ACHN (cell line): ENCODE results near the gene TFCP2L1.

Source experiments
- DNase-seq: peaks from one replicate; pipeline ENCODE4 v3.0.0-alpha.2; 2015
- in situ Hi-C: cut with HindIII; loops from 2 replicates; pipeline ENCODE4 v1.10.0; 2017; ENCODE audit warnings: low sequenced_read_pairs, low pct_ligation_motif_present, low pct_unique_long_range_greater_than_20kb

Gene TFCP2L1

DNA sequence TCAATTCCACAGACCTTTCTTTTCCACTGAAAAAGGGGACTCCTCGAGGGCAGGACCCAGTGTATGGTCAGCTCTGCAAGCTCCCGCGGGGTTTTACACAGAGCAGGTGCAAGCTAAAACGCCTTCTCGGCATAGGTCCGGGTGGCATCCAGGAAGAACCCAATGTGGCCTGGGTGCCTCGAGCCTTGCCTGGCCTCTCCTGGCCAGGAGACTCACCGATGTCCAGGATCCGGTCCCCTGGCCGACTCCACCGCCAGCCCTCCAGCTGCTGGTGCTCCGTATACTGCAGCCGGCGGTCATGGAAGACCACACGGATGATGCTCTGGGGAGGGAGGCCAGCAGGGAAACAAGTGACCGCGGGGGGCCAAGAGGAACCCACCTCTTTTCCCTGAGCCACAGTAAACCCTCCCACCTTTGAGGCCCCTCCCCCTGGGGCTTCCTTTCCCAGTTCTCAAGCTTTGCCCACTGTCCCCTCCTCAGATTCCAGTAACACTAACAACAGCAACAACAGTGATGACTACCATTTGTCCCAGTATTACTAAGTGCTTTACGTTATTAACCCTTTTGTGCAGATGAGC lies 36.1 kb downstream of the TFCP2L1 start:
- DNase-seq: no peak
- in situ Hi-C loops: no loop called here

DNA sequence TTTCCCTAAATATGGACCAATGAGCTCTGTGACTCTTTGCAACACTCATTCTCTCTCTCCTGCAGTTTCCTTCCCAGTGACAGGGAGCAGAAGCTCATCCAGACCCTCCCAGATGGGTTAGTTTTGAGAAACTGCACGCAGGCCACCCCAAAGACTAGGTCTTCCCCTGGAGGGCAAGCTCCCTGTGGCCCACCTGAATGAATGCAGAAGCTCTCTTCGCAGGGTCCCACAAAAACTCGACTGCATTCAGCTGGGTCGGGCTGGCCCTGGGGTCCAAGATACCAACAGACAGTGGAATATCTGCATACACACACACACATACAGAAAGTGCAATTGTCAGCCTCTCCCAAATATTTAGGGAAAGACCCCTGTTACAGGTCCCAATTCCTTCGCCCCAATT lies 37.0 kb downstream of the TFCP2L1 start:
- no peak for DNase-seq
- in situ Hi-C loops: no loop called here

DNA sequence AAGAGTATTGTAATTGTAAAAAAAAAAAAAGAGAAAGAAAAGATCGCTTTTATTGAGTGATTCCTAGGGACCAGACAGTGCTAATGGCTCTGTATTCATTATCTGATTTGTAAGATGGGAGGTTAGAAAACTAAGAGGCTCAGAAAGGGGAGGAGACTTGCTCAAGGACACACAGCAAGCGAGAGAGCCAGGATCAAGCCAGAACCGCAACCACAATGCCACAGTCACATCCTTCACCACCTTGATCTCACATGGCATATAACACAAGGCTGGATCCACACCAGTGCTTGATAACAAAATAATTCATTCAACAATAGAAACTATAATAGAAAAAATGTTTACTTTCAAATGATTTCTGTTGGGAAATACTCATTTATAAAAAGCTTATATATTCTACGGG lies 37.5 kb downstream of the TFCP2L1 start:
- in situ Hi-C loops: no loop called here
- DNase-seq: no peak

DNA sequence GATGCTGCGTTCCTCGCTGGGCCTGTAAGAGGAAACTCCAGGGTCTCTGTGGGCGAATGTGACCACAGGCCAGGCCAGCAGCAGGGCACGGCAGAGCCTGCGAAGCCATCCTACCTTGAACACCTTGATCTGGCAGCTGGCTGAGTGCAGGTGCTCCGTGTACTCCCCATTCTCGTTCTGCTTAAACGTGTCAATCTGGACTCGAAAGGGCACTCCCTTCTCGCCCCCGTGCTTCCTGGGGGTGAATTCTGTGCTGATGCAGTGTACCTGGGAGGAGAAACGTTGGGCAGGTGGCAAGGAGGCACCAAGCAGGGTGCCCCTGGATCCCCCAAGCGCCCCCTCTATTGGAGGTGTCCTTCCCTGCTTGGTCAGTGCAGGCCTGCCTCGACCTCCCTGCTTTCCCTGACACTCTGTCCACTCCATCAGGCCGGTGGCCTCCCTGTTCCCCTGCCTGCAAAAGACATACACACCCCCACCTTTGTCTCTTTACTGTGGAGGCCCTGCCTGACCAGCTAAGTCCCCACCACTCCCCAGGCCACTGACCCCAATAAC lies 38.2 kb downstream of the TFCP2L1 start:
- DNase-seq: no peak
- in situ Hi-C loops: no loop called here

DNA sequence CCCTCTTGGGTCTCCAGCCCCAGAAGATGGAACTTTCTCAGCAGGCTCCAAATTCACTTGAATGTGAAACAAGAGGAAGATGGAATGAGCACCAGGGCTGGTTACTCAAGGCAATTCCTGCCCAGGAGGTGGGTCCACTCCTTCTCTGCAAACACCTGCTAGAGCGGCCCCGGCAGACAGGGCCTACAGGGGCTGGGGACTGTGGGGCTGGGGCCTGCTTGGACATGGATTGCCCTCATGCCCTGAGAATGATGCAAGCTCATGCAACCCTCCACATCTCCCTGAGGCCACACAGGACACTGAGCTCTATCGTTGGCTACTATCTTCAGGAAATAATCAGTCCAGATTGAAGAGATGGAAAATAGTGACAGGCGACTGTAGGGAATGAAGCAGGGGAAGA lies 39.1 kb downstream of the TFCP2L1 start:
- in situ Hi-C loops: no loop called here

DNA sequence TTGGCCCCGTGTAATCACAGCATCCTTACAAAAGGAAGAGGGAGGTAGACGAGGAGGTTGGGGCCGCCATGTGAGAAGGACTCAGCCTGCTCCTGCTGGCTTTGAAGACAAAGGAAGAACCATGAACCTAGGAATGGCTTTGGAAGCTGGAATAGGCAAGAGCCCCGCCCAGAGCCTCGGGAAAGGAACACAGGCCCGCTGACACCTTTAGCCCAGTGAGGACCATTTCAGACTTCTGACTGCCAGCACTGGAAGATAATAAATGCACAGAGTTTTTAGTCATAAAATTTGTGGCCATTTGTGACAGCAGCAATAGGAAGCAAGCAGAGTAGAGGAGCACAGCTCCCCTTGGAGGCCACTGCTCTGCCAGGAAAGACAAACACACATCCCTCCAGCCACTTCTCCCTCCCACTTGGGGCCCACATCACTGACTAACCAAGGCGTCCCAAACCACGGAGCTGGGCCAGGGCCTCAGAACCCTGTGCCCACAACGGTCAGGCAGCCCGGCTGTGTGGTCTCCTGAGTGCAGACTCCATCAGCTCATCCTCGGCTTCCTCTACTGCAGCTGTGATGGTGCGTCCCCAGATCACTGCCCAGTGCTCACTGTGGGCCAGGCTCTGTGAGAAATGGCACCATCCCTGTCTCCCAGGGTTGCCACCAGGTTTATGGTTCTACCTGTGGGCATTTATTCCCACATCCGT lies 39.7 kb downstream of the TFCP2L1 start:
- no peak for DNase-seq
- in situ Hi-C loops: no loop called here

More for the DNA sequence above, 39.1 kb downstream of the TFCP2L1 start:
- no peak for DNase-seq

DNA sequence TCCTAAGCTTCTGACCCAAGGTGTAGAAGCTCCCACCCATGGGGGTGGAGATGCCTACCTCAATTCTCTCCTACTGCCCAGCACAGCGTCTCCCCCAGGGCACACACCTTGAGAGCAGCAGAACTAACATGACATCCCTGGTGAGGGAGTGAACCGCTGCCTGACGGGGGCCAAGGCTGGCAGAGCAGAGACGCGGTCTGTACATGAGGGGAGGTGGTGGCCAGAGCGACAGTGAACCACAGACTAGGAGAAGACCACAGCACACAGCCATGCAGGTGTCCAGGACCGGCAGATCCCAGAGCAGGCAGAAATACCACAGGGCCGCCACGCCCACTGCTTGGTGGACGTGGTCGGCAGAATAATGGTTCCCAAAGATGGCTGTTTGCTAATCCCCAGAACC lies 40.4 kb downstream of the TFCP2L1 start:
- no peak for DNase-seq
- in situ Hi-C loops: no loop called here

DNA sequence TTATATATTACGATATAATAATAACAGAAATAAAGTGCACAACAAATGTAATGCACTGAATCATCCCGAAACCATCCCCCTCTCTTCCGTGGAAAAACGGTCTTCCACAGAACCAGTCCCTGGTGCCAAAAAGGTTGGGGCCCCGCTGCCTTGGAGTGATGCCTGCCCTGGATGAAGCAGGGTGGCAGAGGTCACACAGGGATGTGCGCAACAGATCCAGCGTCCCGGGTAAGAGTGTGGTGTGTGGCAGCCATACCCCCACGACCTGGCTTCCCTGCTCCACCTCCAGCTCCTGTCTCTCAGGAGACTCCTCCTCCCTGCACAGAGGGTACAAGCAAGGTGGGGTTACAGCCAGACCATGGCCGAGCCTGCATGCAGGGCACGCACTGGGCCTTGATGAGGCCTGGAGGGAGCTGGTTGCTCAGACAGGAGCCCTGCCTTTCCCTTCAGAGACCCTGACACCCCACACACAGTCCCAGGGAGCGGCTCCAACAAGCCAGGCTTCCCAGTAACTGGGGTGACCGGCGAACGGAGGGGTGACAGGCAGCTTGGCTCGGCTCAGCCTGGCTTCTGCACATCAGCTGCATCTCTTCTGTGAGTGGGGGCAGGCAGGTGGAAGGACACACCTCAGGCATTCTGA lies 41.1 kb downstream of the TFCP2L1 start:
- DNase-seq: no peak
- in situ Hi-C loops: no loop called here

DNA sequence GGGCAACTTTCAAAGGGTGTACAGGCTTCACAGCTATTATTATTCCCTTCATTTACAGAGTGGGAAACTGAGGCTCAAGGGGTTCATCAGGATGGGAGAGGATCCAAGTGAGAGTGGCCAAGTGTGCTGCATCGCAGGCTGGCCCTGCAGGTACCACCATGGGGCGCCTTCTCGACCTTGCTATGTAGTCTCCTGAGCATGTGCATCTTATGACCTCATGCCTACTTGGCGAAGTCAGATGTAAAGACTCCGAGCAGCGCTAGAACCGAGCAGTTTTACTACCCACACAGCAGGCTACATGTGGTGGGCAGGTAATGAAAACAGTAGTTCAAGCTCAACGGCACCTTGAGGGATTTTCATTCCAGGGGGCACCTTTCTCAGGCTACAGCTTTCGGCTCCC lies 42.0 kb downstream of the TFCP2L1 start:
- in situ Hi-C loops: no loop called here
- DNase-seq: no peak

DNA sequence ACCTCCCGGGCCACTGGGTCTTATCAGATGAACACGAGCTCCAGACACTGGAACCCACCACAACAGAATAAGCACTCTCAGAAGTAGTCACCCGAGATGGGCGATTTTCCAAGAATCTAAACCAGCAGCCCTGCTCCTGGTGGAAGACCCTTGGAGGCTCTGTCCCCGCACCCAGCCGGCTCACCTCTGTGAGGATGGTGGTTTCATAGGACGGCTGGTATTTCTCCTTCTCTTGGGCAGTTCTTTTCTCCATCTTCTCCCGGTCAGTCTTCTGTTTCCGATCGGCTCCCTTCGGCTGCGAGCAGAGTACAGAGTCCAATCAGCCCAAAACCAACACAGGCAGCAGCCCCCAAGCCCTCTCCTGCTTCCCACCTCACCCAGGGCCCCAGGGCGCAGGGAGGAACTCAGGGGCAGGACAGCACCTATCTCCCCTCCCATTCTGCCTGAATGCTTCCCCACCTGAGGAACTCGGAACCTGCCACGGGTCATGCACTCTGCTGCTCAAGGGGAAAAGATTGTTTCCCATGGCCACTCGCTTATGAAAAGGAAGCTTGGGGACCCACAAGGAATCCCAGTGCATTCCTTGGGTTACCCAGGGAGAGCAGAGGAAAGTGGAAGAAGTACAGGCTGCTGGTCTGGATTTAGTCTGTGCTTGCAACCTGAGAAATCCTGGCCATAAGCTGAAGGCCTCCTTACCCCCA lies 42.7 kb downstream of the TFCP2L1 start:
- DNase-seq: no peak

DNA sequence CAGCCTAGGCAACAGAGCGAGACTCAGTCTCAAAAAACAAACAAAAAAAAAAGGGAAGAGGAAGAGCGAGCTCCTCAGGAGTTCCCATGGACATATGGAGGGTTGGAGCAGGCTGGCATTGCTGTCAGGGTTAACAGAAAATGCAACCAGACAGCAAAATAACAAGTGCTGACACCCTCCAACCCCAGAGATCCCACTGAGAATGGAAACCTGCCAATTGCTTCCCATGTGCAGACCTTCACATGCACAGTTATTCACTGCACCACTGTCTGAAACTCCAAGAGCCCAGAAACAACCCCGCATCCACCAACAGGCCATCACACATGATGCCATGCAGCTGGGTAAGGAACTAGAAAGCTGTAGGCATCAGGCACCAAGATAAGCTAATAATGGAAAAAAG lies 43.5 kb downstream of the TFCP2L1 start:
- in situ Hi-C loops: no loop called here
- no peak for DNase-seq

More for the DNA sequence above, 42.7 kb downstream of the TFCP2L1 start:
- in situ Hi-C loops: no loop called here

DNA sequence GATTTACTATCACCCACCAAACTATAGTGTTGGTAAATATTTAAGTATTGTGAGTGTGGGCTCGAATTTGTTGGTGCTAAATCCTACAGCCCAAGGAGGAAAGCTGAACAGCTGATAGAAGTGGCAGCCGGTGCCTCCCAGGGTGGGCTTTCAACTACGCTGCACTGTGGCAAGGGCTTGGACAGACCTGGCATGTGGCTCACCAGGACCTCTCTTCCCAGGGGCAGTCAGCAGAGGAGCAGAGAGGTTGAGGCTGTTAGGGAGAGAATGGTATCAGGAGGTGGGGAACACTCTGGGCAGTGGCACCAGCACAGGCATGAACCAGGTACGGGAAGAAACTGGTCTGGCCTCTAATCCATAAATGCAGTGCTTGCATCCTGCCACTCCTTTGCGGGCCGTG lies 44.6 kb downstream of the TFCP2L1 start:
- DNase-seq: no peak
- in situ Hi-C loops: no loop called here

DNA sequence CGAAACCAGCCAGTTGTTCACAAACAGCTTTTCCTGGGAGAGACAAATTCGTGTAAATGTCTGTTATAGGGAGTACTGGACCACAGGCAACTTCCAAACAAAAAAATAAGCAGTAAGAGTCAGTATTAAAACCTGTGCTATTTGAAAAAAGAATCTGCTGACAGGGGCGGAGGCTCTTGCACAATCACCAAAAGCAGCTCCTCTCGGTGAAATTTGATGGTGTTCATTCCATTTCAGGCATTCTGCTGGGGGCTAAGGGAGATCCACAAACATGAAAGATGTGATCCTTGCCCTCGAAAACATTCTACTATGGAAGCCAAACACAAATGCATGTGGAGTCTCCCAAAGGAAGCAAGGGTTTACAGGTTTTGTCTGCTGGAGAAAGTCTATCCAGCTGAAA lies 45.0 kb downstream of the TFCP2L1 start:
- DNase-seq: no peak
- in situ Hi-C loops: no loop called here

DNA sequence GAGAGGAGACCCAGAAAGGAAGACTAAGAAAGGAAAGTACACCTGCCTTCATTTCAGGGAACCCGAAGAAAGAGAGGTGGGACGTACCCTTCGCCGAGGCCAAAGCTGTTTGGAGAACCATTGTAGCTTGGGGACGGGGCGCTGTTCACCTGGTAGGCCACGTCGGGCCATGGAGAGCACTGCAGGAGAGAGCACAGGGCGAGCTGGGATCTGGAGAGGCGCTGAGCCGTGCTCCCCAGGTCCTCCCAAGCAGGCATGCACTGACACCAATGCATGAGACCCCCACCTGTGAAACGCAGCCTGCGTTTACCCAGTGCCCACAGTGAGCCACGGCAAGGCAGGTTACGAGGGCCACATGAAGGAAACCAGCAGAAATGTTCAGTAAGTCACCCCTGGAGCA lies 45.5 kb downstream of the TFCP2L1 start:
- DNase-seq: no peak
- in situ Hi-C loops: no loop called here

DNA sequence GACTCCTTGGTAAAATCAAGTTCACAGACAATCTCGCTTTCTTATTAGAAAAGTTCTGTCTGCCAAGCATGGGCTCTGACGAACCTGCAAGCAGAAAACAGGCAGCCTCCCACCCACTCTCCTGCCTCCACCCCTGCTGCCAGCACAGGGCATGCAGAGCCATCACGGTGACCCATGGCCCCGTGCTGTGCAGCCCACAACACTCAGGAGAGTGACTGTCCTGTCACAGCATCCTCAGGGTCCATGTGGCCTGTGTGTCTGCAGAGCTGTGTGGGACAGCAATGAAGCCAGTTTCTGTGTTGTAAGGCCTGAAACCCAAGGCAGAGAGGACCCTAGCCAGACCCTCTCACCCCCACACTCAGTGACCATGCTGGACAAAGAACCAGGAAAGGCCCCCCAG lies 46.2 kb downstream of the TFCP2L1 start:
- no peak for DNase-seq
- in situ Hi-C loops: no loop called here

DNA sequence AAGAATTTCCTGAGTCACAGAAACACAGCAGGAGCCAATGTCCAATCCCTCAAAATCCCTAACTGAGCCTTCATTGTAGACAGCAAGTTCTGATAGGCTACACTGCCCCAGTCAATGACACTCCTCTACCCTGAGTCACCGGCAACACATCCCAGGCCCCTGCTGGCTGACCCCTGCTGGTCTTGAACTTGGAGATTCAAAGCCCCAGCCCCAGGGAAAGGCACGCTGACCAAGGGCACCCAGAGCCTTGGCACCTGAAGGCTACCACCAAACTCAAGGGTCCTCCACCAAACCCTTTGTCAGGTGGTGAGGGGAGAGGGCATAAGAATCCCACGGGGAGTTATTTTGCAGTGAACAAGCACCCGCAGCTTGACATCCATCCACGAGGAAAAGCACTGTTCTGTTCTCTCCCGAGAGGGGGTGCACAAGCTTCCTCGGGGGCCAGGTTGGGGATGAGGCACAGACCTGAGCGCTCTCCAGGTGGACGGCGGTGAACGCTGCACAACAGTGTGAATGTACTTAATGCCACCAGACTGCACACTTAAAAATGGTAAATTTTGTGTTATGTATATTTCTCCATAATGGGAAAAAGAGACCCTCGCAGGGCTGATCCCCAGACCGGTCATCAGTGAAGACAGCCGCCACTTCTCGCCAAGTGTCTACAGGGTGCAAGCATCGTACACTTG lies 46.9 kb downstream of the TFCP2L1 start:
- peak; percentile 84 for DNase-seq
- in situ Hi-C loops: no loop called here

DNA sequence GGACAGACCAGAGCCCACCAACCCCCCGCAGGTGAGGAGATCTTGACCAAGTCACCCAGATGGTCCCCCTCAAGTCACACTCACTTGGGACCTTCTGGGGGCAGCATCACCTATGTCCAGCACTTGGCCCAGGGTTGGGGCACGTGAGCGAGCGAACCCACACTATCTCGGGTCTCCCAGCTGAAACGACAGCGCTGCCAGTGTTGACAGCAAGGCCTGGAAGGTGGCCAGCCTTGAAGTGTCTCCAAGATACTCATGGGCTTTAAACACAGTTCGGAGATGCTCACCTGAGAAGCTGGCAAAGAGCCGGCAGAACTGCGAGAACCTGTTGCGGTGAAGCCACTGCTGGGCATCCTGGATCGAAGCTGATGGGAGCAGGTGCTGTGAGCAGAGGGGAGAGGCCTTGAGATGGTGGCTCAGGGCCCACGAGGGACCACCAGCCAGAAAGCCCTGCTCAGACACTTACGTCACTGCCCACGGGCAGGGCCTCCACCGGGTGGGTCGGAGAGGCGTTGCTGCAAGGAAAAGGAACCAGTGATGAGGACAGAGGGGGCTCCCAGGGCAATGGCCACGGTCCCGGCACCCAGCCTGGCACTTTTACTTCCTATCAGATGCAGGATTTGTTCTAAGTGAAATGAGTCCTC lies 47.5 kb downstream of the TFCP2L1 start:
- no peak for DNase-seq
- in situ Hi-C loops: no loop called here

DNA sequence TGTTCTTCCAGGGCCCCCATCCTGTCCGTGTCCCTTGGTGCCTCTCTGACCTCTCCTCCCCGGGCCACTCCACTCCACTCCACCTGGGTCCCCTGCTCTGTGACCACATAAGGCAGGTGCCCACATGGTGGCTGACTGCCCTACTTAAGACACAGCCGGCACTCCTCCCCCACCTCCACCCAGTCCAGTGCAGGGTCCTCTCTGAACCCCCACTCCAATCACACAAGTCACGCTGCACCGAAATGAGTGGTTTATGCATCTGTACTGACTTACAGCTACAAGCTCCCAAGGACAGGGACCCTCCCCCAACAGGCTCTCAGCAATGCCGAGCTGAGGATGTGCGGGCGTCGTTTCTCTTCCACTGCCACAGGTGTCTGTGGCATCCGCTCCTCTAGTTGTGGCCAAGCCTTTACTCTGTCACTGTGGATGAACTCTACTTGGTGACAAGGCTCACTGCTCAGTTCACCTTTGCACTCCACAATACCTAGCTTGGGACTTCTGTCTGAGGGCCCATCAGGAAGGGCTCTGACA lies 48.3 kb downstream of the TFCP2L1 start:
- no peak for DNase-seq
- in situ Hi-C loops: no loop called here
